Nephron progenitor cell (in vitro differentiated cells): ENCODE measurements around the gene MYO1E.

ENCODE experiments used
- DNase-seq: peaks from one replicate; pipeline ENCODE4 v3.0.0; 2021
- H3K27ac Mint-ChIP-seq: 2 replicates; pipeline ENCODE4 v1.8.0; 2021; ENCODE audit warnings: mild to moderate bottlenecking, moderate library complexity, mixed read lengths
- H3K27me3 Mint-ChIP-seq: 2 replicates; pipeline ENCODE4 v1.8.0; 2021; ENCODE audit warnings: mild to moderate bottlenecking, low read depth, mixed read lengths; ENCODE audit not compliant: poor library complexity
- H3K36me3 Mint-ChIP-seq: 2 replicates; pipeline ENCODE4 v1.8.0; 2021; ENCODE audit warnings: low read depth, mixed read lengths
- H3K4me1 Mint-ChIP-seq: 2 replicates; pipeline ENCODE4 v1.8.0; 2021; ENCODE audit warnings: mixed read lengths
- H3K4me3 Mint-ChIP-seq: 2 replicates; pipeline ENCODE4 v1.8.0; 2021; ENCODE audit warnings: mild to moderate bottlenecking, moderate library complexity, mixed read lengths
- H3K9me3 Mint-ChIP-seq: 2 replicates; pipeline ENCODE4 v1.8.0; 2021; ENCODE audit warnings: mild to moderate bottlenecking, moderate library complexity, mixed read lengths
- TF ChIP-seq, protein P1 (sequence below): fragments of 200-600 bp; sonication (generic); IDR thresholded peaks from 2 replicates; pipeline ENCODE4 v1.5.0; 2021; ENCODE audit warnings: antibody characterized with exemption

MYO1E gene

DNA sequence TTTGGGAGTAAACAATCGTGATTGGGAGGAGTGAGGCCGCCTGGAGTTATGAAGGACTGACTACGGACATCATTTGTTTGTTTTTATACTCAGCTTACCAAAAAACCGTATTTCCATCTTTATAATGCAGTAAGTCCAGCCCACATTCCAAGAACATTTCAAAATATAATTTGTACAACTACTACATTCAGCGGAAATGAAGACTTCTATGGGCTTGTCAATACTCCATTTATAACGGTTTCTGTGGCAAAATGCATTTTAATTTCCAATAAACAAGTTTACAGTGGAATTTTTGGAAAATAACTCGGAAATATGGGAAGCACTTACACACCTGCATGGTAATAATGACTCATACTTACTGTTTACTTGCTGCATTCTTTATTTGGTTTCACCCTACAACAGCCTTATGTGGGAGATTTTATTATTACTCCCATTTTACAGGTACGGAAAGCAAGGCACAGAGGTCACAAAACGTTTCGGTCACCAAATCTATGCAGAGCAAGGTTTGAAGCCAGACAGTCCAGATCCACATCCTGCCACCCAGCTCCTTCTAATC is 103.7 kb downstream of the MYO1E start:
- Mint-ChIP-seq H3K9me3 (no peaks in the 10 kb centered on the region), H3K4me1 (no peaks in the 10 kb centered on the region), H3K4me3 (no peak overlapping the region), H3K36me3 (peaks cover 7% of the 10 kb centered on the region), H3K27me3 (peaks cover 3% of the 10 kb centered on the region), H3K27ac (no peak overlapping the region)
- TF ChIP-seq, protein P1, sequence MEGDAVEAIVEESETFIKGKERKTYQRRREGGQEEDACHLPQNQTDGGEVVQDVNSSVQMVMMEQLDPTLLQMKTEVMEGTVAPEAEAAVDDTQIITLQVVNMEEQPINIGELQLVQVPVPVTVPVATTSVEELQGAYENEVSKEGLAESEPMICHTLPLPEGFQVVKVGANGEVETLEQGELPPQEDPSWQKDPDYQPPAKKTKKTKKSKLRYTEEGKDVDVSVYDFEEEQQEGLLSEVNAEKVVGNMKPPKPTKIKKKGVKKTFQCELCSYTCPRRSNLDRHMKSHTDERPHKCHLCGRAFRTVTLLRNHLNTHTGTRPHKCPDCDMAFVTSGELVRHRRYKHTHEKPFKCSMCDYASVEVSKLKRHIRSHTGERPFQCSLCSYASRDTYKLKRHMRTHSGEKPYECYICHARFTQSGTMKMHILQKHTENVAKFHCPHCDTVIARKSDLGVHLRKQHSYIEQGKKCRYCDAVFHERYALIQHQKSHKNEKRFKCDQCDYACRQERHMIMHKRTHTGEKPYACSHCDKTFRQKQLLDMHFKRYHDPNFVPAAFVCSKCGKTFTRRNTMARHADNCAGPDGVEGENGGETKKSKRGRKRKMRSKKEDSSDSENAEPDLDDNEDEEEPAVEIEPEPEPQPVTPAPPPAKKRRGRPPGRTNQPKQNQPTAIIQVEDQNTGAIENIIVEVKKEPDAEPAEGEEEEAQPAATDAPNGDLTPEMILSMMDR: no peak
- DNase-seq: no peak

DNA sequence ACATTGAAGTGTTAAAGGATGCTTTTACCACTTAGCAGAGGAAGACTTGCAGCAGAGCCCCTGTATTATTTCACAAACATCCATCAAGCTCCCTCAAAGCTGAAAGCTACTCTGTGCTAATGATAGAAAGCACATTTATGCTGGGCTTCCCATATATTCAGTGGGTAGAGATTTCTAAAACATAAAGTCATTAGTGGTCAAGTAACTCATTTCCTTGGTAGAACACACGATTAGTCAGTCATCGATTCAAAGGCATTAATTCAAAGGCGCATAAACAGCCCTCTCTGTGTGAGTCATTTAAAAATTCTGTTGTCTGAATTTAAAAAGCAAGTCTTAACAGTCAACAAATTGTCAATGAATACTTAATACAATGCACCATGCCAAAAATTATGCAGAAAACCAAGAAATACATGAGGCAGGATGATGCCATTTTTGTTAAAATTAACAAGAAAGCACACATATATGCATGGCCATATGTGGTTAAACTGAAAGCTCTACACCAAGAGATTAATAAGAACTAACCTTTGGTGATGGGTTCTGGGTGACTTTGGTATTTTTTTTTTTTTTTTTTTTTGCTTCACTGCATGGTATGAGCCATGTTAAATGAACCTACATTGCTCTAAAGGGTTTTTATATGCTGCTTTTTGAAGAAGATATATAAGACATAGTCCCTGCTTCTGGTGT is 104.4 kb downstream of the MYO1E start:
- no peaks in the 10 kb centered on the region for H3K4me1 Mint-ChIP-seq
- DNase-seq: no peak
- H3K9me3 Mint-ChIP-seq: no peaks in the 10 kb centered on the region
- H3K27ac Mint-ChIP-seq: no peak overlapping the region
- TF ChIP-seq, protein P1: no peak
- no peak overlapping the region for H3K4me3 Mint-ChIP-seq
- H3K27me3 Mint-ChIP-seq: peaks cover 3% of the 10 kb centered on the region
- peaks cover 7% of the 10 kb centered on the region for H3K36me3 Mint-ChIP-seq

DNA sequence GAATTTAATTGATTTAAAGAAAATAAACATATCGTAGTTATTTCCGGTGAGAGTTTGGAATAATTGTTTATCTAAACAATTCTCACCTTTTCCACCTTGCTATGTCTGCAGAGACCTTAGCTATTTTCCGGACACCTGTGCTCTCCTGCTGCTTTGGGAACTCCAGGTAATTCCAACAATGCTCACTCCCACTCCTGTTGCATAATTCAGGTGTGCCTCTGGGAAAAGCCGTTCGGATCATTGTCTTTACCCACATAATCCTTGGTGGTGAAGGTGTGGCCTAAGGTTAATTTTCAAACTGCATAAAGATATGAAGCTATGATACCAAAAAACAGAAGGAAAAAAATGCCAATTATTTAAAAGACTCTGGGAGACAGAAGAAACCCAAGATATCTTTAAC is 106.6 kb downstream of the MYO1E start:
- no peaks in the 10 kb centered on the region for H3K27me3 Mint-ChIP-seq
- H3K36me3 Mint-ChIP-seq: peaks cover 7% of the 10 kb centered on the region
- no peaks in the 10 kb centered on the region for H3K4me1 Mint-ChIP-seq
- no peak for DNase-seq
- TF ChIP-seq, protein P1: no peak
- H3K9me3 Mint-ChIP-seq: no peaks in the 10 kb centered on the region
- H3K27ac Mint-ChIP-seq: no peak overlapping the region
- H3K4me3 Mint-ChIP-seq: no peak overlapping the region

DNA sequence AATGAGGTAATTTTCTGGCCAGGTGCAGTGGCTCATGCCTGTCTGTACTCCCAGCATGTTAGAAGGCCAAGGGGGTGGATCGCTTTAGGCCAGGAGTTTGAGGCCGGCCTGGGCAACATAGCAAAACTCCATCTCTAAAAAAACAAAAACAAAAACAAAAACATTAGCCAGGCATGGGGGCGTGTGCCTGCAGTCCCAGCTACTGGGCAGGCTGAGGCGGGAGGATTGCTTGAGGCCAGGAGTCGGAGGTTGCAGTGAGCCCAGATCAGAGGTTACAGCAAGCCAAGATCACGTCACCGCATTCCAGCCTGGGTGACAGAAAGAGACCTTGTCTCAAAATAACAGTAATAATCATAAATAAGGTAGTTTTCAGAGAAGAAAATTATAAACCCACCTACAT is 110.4 kb downstream of the MYO1E start:
- H3K4me3 Mint-ChIP-seq: no peak overlapping the region
- TF ChIP-seq, protein P1: no peak
- H3K4me1 Mint-ChIP-seq: no peaks in the 10 kb centered on the region
- no peak overlapping the region for H3K27ac Mint-ChIP-seq
- H3K36me3 Mint-ChIP-seq: peaks cover 7% of the 10 kb centered on the region
- H3K27me3 Mint-ChIP-seq: no peaks in the 10 kb centered on the region
- H3K9me3 Mint-ChIP-seq: no peaks in the 10 kb centered on the region
- no peak for DNase-seq

DNA sequence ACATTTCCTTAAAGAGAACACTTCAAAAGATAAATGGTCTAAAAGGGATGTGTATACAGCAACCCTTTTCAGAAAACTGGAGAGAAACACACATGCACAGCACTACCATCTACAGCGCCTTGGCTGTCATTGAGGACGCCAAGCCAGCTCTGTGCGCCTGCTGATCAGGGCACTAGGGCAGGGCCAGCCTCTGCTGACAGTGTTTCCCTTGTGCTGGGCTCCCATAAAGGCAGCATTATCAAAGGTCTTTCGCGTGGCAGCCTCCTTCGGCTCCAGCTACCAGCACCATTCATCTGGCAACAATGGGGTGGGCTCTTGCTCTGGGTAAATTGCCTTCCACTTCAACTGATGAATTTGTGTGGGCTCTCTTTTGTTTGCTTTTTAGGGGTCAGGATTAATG is 112.6 kb downstream of the MYO1E start:
- Mint-ChIP-seq H3K27ac (no peak overlapping the region), H3K4me1 (no peaks in the 10 kb centered on the region), H3K9me3 (no peaks in the 10 kb centered on the region), H3K27me3 (no peaks in the 10 kb centered on the region), H3K36me3 (peaks cover 4% of the 10 kb centered on the region), H3K4me3 (no peak overlapping the region)
- TF ChIP-seq, protein P1: no peak
- no peak for DNase-seq
